GM18951 (cell line): ENCODE data around the gene LCNL1.

Experiments
- POLR2A ChIP-seq: IDR thresholded peaks from 4 replicates; pipeline ENCODE4 v1.6.1; 2011; ENCODE audit warnings: mild to moderate bottlenecking; ENCODE audit not compliant: insufficient read length, insufficient read depth; ENCODE audit errors: extremely low read depth
- in situ Hi-C: fragments of 300-500 bp; cut with MboI; formaldehyde crosslinking; loops from one replicate; pipeline ENCODE4 v1.12.0; 2022; ENCODE audit warnings: low sequenced_read_pairs, mixed read lengths, inconsistent platforms; ENCODE audit not compliant: unreplicated experiment

The LCNL1 gene

GRCh38 chr9:136950656-136951276, 32.0 kb upstream of the LCNL1 start:
- TF ChIP-seq POLR2A: no peak
- in situ Hi-C loops: no loop called here

GRCh38 chr9:136951541-136952320, 31.1 kb upstream of the LCNL1 start, which contains the start of gene LCN12:
Gene LCN12, plus strand, starts transcription at chr9:136952273. Its CDS starts 55 bp downstream, at chr9:136952328.
- TF ChIP-seq POLR2A: no peak
- in situ Hi-C loops: no loop called here

GRCh38 chr9:136952321-136952850, 30.4 kb upstream of the LCNL1 start:
- in situ Hi-C loops: no loop called here
- no peak for TF ChIP-seq POLR2A

GRCh38 chr9:136952876-136953770, 29.7 kb upstream of the LCNL1 start:
- TF ChIP-seq POLR2A: no peak
- in situ Hi-C loops: no loop called here

GRCh38 chr9:136953771-136954269, 29.0 kb upstream of the LCNL1 start:
- in situ Hi-C loops: no loop called here
- TF ChIP-seq POLR2A: no peak

- in situ Hi-C loops: no loop called here
- no peak for TF ChIP-seq POLR2A
Observed at GRCh38 chr9:136954270-136955083, 28.3 kb upstream of the LCNL1 start.

GRCh38 chr9:136955202-136955942, 27.4 kb upstream of the LCNL1 start:
- in situ Hi-C loops: no loop called here
- no peak for TF ChIP-seq POLR2A

GRCh38 chr9:136955943-136956335, 26.9 kb upstream of the LCNL1 start:
- in situ Hi-C loops: no loop called here
- no peak for TF ChIP-seq POLR2A

GRCh38 chr9:136956604-136957003, 26.2 kb upstream of the LCNL1 start:
- in situ Hi-C loops: no loop called here
- TF ChIP-seq POLR2A: no peak

- in situ Hi-C loops: no loop called here
- no peak for TF ChIP-seq POLR2A
Observed at GRCh38 chr9:136957461-136957860, 25.3 kb upstream of the LCNL1 start.

GRCh38 chr9:136957901-136958300, 24.9 kb upstream of the LCNL1 start:
- no peak for TF ChIP-seq POLR2A
- in situ Hi-C loops: no loop called here

- in situ Hi-C loops: no loop called here
- TF ChIP-seq POLR2A: no peak
Observed at GRCh38 chr9:136958473-136958872, 24.3 kb upstream of the LCNL1 start.
